Astrocyte (in vitro differentiated cells and primary cell): ENCODE data around the gene ANK3.

Source experiments
- CTCF ChIP-seq: IDR thresholded peaks from 2 replicates; pipeline ENCODE4 v1.5.1; 2011; ENCODE audit warnings: low read depth, mild to moderate bottlenecking, inconsistent platforms, low read length, moderate library complexity; ENCODE audit not compliant: insufficient read depth
- EZH2 ChIP-seq: IDR thresholded peaks from 2 replicates; pipeline ENCODE4 v1.6.1; 2012; ENCODE audit warnings: mild to moderate bottlenecking, low read length, inconsistent platforms; ENCODE audit not compliant: insufficient read depth

- TF ChIP-seq CTCF (no peak), EZH2 (no peak)
These were observed 380.9 kb downstream of the ANK3 start for GRCh38 chr10:60008816-60009215.
